Ovary (tissue), 9 donors: ENCODE data around the gene AOC3. TPM values are rescaled to one million over a fixed set of nuclear protein-coding genes. Genes with fewer than 3 reads are reported as not detected.

Source experiments
- DNase-seq, 5 donors: peaks; one replicate each; pipeline ENCODE4 v3.0.0-alpha.2; 2019 to 2020
- H3K27ac ChIP-seq, 2 donors: fragments of 200-600 bp; one replicate each; pipeline versions ENCODE4 v1.5.1 to v1.8.0; 2019 to 2022
- H3K27me3 ChIP-seq: fragments of 200-600 bp; one replicate; pipeline ENCODE4 v1.8.0; 2022
- H3K36me3 ChIP-seq: fragments of 200-600 bp; sonication (generic); one replicate; pipeline ENCODE4 v1.5.1; 2019
- H3K4me1 ChIP-seq: one replicate; pipeline ENCODE4 v1.8.1; 2013; ENCODE audit warnings: mild to moderate bottlenecking, moderate library complexity; ENCODE audit not compliant: insufficient read depth
- H3K4me3 ChIP-seq: fragments of 200-600 bp; sonication (generic); one replicate; pipeline ENCODE4 v1.5.1; 2017
- H3K9me3 ChIP-seq, 2 donors: fragments of 200-600 bp in 1 of 2; sonication (generic) in 1 of 2; one replicate each; pipeline versions ENCODE4 v1.5.1 to v1.8.1; 2013 to 2019; ENCODE audit warnings: mild to moderate bottlenecking in 1 of 2, moderate library complexity in 1 of 2
- EP300 ChIP-seq: sonication (generic); formaldehyde crosslinking; IDR thresholded peaks from one replicate; pipeline ENCODE4 v1.6.1; 2017; ENCODE audit warnings: antibody characterized with exemption
- POLR2A ChIP-seq: fragments of 450-650 bp; IDR thresholded peaks from one replicate; pipeline ENCODE4 v1.6.1; 2017; ENCODE audit warnings: antibody characterized with exemption, mild to moderate bottlenecking, moderate library complexity
- WGBS, 3 donors: extraction: QIAGEN DNeasy Blood & Tissue Kit in 1 of 3; methylation state at CpG; one replicate each; pipeline versions ENCODE4 v1.1.5 to v1.1.7; 2013 to 2017; 5-methylcytosine and 5-hydroxymethylcytosine counted together
- intact Hi-C, 4 donors: fragments of 100-400 bp; cut with DNase I; formaldehyde crosslinking; loops; one replicate each; pipeline versions ENCODE4 v1.11.0 to v1.15.1; 2022 to 2023
- polyA plus RNA-seq, 2 donors: library from polyadenylated mRNA; stranded (reverse); fragments of 200-250 nt in 1 of 2; fragments of 350-450 nt in 1 of 2; fragmentation: Illumina TruSeq in 1 of 2; extraction: RNeasy Lipid Tissue Mini Kit (QIAGEN cat#74804) in 1 of 2; gene quantifications; one replicate each; pipeline ENCODE4 v1.2.3, GENCODE V29; 2013 to 2014
- total RNA-seq, 7 donors: library from RNA; depleted of rRNA in 2 of 7; stranded (reverse); fragments of >200 nt in 2 of 7; fragmentation: NEBNext Ultra II Directional in 3 of 7; extraction: Animal tissue kit (Norgen Biotek cat#: 25700) in 3 of 7; gene quantifications; one replicate each; pipeline versions ENCODE4 v1.1.0 to v1.2.4, GENCODE V29; 2016 to 2023
- TF ChIP-seq, protein P1 (sequence below), 3 donors: fragments of 450-650 bp in 2 of 3; fragments of 200-600 bp in 1 of 3; IDR thresholded peaks; one replicate each; pipeline versions ENCODE4 v1.5.1 to v1.8.0; 2016 to 2022; ENCODE audit warnings: antibody characterized with exemption in 3 of 3, mild to moderate bottlenecking in 1 of 3
- donor health status: DM: no; HTN: no; CAD: no; lungs with moderate emphysema.
- donor health status: DM: no; HTN: no; CAD: no.
- donor health status: Bipolar disorder and iron deficiency.
- donor health status: DM: yes; HTN: yes; CAD: no.
- donor health status: DM: no; HTN: no; CAD: no.
- donor health status: DM: yes; HTN: yes; CAD: no.

AOC3 gene
- total and polyA plus RNA-seq, 9 donors: 0.72 to 197 (median 15.8) TPM

DNA sequence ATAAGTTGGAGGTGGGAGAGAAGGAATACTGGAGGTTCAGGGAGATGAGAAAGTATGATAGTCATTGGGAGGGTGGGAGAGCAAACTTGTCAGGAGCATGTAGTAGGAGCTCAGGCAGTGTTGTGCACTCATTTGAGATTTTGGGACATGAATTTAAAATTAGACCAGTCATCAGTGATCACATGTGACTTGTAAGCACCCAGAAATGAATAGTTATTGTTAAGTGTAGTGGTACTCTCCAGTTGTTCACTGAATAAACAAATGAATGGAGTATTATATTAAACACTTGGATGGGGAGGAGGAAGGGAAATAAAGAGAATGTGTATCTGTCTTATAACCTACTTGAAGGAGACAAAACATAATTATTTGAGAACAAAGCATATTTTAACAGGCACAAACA, 20.0 kb upstream of the AOC3 start:
- H3K9me3 ChIP-seq: no peaks in the 10 kb centered on the region
- intact Hi-C loops: no loop called here
- DNase-seq: no peak

DNA sequence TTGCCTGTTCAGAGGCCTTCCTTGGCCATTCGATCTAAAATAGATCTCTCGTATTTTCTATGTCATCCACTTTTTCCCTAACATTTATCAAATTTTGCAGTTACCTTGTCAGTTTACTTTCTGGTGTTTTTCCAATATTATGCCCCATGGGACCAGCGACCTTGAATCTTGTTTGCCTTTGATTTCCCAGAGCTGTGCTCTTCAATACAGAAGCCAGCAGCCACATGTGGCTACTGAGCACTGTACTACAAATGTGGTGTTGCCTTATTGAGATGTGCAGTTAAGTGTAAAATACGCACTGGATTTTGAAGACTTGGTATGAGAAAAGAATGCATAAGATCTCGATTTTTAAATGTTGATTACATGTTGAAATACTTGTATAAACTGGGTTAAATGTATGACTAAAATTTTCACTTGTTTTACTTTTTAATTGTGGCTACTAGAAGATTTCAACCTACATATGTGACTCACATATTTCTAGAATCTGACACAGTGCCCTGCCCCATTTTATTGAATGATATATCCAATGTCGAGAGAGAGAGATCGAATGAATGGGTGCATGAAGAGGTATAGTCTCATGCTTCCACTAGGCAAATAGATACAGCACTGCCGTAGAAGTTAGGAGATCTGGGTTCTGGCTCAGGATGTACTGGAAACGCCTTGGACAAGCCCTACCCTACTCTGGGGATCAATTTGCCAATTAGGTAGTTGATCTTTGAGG, 18.6 kb upstream of the AOC3 start:
- WGBS, 3 donors: 45 to 49% (median 48%) methylated on average over 9 of the region's 9 CpGs
- Histone ChIP-seq H3K36me3 (no peaks in the 10 kb centered on the region), H3K27me3 (no peaks in the 10 kb centered on the region), H3K4me3 (peak overlapping the region; percentile 74), H3K9me3 (no peaks in the 10 kb centered on the region), H3K4me1 (no peaks in the 10 kb centered on the region), H3K27ac (peak overlapping the region; percentile 56 to 82)
- no peak for DNase-seq
- TF ChIP-seq POLR2A: no peak
- no peak for TF ChIP-seq EP300
- TF ChIP-seq, protein P1, sequence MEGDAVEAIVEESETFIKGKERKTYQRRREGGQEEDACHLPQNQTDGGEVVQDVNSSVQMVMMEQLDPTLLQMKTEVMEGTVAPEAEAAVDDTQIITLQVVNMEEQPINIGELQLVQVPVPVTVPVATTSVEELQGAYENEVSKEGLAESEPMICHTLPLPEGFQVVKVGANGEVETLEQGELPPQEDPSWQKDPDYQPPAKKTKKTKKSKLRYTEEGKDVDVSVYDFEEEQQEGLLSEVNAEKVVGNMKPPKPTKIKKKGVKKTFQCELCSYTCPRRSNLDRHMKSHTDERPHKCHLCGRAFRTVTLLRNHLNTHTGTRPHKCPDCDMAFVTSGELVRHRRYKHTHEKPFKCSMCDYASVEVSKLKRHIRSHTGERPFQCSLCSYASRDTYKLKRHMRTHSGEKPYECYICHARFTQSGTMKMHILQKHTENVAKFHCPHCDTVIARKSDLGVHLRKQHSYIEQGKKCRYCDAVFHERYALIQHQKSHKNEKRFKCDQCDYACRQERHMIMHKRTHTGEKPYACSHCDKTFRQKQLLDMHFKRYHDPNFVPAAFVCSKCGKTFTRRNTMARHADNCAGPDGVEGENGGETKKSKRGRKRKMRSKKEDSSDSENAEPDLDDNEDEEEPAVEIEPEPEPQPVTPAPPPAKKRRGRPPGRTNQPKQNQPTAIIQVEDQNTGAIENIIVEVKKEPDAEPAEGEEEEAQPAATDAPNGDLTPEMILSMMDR (IDR thresholded peaks at IDR 0.05): no peak
- intact Hi-C loops: no loop called here

More for the DNA sequence above, 20.0 kb upstream of the AOC3 start:
- TF ChIP-seq, protein P1 (IDR thresholded peaks at IDR 0.05): no peak
- TF ChIP-seq POLR2A (no peak), EP300 (no peak)
- no peaks in the 10 kb centered on the region for H3K4me1 ChIP-seq
- no peak overlapping the region for H3K27ac ChIP-seq
- no peak overlapping the region for H3K4me3 ChIP-seq
- H3K36me3 ChIP-seq: no peaks in the 10 kb centered on the region
- no peaks in the 10 kb centered on the region for H3K27me3 ChIP-seq

DNA sequence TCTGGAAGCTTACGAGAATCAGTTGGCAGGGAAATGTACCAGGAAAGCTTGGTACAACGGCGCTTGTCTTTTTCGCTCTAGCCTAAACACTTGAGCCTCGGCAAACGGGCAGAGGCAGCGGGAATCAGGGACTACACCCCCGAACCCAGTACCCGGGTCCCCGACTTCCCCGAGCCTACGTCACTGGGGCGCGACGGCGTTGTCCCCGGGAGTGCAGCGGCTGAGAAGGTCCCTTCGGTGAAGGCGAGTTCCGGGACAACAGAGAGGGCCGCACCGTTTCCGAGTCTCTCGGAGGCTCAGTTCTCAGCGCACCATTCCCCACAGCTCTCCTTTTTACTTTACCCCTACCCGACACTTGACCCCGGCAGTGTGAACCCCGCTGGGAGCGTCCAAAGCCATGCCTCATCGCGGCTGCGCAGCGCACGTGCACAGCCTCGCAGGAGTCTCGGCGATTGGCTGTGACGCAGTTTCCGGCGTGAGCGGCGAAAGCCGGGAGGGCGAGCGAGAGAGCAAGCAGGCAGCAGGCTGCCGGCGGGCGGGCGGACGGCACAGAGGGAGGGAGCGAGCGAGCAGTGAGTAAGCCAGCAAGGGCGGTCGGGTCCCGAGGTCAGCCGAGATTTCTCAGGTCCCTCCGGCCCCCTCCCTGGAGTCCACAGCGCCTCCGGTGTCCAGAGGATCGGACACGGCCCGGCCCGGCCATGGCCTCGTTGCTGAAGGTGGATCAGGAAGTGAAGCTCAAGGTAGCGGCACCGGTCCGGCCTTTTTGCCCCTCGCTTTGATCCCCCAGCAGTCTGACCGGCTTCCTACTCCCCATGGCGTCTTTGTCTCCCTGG, 17.8 kb upstream of the AOC3 start, which contains the start of gene PSME3:
PSME3 (plus strand) TSS at position 464 of the 833 bp plus-strand sequence; CDS start at position 699, 235 bp downstream.
- intact Hi-C loops: no loop called here
- H3K27me3 ChIP-seq: no peaks in the 10 kb centered on the region
- H3K4me1 ChIP-seq: no peaks in the 10 kb centered on the region
- 0 to 1% (median 0%) methylated on average over 59 to 71 of the region's 71 CpGs for WGBS, 3 donors
- TF ChIP-seq EP300 (no peak), POLR2A (peak; percentile 86)
- H3K27ac ChIP-seq: peak within 1 kb of the TSS; percentile 56 to 82
- DNase-seq: peak; percentile 86 to 92 (median 89)
- peak within 1 kb of the TSS; percentile 74 for H3K4me3 ChIP-seq
- H3K36me3 ChIP-seq: no peaks in the 10 kb centered on the region
- H3K9me3 ChIP-seq: no peaks in the 10 kb centered on the region

DNA sequence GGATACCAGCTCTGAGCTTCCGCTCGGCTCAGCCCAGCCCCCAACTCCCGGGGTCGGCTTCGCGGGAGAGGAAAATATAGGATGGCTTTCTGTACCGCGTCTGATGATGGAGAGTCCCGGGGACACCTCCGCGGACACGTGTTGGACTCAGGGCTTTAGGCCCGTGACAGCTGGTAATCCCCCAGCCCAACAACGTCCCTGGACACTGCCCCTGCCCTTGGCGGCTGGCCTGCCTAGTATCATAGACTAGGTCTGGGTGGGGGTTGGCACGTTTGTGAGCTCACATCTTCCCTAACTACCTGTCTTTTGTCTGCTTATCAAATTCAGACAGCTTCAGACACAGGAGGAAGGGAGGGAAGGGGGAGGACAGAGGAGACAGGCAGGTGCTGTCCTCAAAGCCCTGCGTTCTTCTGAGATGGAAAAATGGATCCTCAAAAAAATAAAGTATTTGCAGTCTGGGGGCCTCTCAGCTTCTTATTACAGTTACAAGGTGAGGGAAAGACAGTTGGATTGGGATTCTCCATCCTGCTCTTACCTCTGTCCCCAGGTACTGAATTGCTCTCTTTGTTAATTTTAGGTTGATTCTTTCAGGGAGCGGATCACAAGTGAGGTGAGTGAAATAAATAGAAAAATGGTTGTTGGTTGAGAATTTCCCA, 17.1 kb upstream of the AOC3 start:
- no peaks in the 10 kb centered on the region for H3K36me3 ChIP-seq
- WGBS, 3 donors: 5 to 7% (median 5%) methylated on average over 17 to 18 of the region's 18 CpGs
- no peaks in the 10 kb centered on the region for H3K4me1 ChIP-seq
- peak overlapping the region; percentile 74 for H3K4me3 ChIP-seq
- no peaks in the 10 kb centered on the region for H3K27me3 ChIP-seq
- DNase-seq: no peak
- no peaks in the 10 kb centered on the region for H3K9me3 ChIP-seq
- peak overlapping the region; percentile 56 to 82 for H3K27ac ChIP-seq
- TF ChIP-seq POLR2A: no peak
- TF ChIP-seq, protein P1 (IDR thresholded peaks at IDR 0.05): no peak
- TF ChIP-seq EP300: no peak
- intact Hi-C loops: no loop called here
